PFSK-1 (cell line): ENCODE results near the gene FNTB.

Experiments
- FOXP2 ChIP-seq: optimal IDR thresholded peaks from 2 replicates; pipeline ENCODE3; 2011; ENCODE audit warnings: borderline replicate concordance, control low read depth, inconsistent platforms; ENCODE audit not compliant: insufficient read depth; ENCODE audit errors: extremely low read length, extremely low read depth
- POLR2AphosphoS5 ChIP-seq: IDR thresholded peaks from 2 replicates; pipeline ENCODE4 v1.6.1; 2012; ENCODE audit warnings: low read depth, mild to moderate bottlenecking, control low read depth, low read length, moderate library complexity
- SIN3A ChIP-seq: IDR thresholded peaks from 2 replicates; pipeline ENCODE4 v1.6.1; 2012; ENCODE audit warnings: mild to moderate bottlenecking, low read length, moderate library complexity, borderline replicate concordance; ENCODE audit not compliant: insufficient read depth
- TAF1 ChIP-seq: IDR thresholded peaks from 2 replicates; pipeline ENCODE4 v1.6.1; 2012; ENCODE audit warnings: low read length, control low read depth, borderline replicate concordance; ENCODE audit not compliant: insufficient read depth
- TF ChIP-seq, protein P1 (sequence below), 2 experiments: IDR thresholded peaks; 2 replicates each; pipeline versions ENCODE4 v1.6.1 to v1.8.0; 2011 to 2012; ENCODE audit warnings: low read depth in 2 of 2, low read length in 2 of 2, control low read depth in 1 of 2, inconsistent platforms in 1 of 2, mild to moderate bottlenecking in 1 of 2, moderate library complexity in 1 of 2; ENCODE audit not compliant: insufficient read depth in 1 of 2

FNTB gene

DNA sequence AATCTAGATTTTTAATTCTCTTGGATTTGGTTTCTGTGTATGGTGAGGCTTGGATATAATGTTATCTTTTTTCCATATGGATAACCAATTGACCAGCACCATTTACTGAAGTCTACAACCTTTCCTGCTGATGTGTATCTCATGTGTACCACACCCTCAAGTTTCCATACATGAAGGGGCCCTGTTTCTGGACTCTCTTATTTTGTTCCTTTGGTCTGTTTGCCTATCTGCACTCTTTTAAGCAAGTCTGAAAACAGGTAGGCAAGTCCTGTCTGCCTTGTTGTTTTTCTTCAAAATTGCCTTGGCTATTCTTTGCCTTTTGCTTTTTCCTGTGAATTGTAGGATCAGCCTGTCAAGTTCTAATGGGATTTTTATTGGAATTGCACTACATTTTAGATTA, 71.0 kb downstream of the FNTB start:
- no peak for TF ChIP-seq SIN3A
- TF ChIP-seq TAF1: no peak
- no peak for TF ChIP-seq FOXP2
- no peak for TF ChIP-seq POLR2AphosphoS5
- TF ChIP-seq, protein P1, sequence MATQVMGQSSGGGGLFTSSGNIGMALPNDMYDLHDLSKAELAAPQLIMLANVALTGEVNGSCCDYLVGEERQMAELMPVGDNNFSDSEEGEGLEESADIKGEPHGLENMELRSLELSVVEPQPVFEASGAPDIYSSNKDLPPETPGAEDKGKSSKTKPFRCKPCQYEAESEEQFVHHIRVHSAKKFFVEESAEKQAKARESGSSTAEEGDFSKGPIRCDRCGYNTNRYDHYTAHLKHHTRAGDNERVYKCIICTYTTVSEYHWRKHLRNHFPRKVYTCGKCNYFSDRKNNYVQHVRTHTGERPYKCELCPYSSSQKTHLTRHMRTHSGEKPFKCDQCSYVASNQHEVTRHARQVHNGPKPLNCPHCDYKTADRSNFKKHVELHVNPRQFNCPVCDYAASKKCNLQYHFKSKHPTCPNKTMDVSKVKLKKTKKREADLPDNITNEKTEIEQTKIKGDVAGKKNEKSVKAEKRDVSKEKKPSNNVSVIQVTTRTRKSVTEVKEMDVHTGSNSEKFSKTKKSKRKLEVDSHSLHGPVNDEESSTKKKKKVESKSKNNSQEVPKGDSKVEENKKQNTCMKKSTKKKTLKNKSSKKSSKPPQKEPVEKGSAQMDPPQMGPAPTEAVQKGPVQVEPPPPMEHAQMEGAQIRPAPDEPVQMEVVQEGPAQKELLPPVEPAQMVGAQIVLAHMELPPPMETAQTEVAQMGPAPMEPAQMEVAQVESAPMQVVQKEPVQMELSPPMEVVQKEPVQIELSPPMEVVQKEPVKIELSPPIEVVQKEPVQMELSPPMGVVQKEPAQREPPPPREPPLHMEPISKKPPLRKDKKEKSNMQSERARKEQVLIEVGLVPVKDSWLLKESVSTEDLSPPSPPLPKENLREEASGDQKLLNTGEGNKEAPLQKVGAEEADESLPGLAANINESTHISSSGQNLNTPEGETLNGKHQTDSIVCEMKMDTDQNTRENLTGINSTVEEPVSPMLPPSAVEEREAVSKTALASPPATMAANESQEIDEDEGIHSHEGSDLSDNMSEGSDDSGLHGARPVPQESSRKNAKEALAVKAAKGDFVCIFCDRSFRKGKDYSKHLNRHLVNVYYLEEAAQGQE (IDR thresholded peaks at IDR 0.05; ENCODE audit: insufficient read depth in 1 of 2, low read depth in 2 of 2, low read length in 2 of 2): no peak

DNA sequence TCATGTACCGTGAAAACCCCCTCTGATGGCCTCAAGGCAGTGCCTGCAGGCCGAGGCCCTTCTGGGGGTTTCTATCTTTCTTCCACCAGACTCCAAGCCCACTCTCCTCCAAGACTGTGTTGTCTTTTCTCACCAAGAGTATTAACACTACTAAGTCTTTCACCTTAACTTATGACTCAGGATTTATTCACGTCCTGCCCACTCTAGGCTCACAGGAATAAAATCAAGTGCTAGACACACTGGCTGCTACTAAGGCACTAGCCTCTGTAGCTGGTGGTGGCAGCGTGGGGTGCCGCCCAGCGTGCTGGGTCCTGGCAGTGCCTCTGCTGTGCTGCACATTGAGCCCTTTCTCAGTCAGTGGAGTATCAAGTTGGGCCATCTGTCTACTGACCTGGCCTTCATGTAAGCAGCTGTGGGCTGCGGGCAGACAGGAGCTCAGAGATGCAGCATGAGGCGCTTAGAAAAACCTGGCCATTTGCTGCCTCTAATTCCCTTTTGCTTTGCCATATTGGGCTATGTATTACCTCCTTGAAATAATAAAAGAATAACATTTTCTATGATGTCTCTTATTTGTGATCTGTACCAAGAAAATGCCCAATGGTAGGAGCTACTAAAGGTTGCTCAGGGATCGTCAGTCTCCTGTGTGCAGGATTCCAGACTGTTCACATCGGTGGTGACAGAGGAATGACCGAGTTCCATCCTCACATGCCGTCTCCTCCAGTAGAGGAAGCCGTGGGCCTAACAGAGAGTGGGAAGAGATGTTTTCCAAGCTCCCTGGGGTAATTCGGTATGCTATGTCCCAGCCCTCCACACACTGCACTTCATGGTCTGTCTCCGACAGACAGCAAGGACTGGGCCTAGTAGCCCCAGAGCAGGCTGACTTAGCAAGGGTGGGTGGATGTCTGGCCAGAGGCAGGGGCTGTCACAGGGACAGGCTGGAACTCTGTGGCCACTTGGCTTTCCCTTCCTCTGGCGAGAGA, 75.7 kb downstream of the FNTB start:
- TF ChIP-seq SIN3A (no peak), TAF1 (no peak), FOXP2 (no peak), POLR2AphosphoS5 (no peak)
- TF ChIP-seq, protein P1 (IDR thresholded peaks at IDR 0.05; ENCODE audit: insufficient read depth in 1 of 2, low read depth in 2 of 2, low read length in 2 of 2): no peak

DNA sequence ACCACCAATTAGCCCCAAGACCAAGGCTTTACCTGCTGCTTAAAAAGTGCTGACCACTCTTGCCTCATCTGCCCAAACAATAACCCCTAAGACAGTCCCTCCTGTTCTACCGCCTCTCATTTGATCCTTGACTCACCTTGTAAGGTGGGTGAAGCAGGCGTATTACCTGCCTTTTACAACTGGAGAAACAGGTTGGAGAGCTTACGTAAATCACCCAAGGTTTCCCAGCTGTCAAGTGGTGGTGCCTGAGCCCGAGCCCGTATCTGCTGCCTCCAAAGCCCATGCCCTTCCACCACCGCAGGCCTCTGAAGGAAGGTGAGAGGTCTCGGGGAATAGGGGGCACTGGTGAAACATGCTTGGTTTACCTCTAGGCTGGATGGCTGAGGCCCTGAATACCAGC, 79.0 kb downstream of the FNTB start:
- TF ChIP-seq POLR2AphosphoS5 (no peak), FOXP2 (no peak), SIN3A (no peak), TAF1 (no peak)
- TF ChIP-seq, protein P1 (IDR thresholded peaks at IDR 0.05; ENCODE audit: insufficient read depth in 1 of 2, low read depth in 2 of 2, low read length in 2 of 2): no peak

DNA sequence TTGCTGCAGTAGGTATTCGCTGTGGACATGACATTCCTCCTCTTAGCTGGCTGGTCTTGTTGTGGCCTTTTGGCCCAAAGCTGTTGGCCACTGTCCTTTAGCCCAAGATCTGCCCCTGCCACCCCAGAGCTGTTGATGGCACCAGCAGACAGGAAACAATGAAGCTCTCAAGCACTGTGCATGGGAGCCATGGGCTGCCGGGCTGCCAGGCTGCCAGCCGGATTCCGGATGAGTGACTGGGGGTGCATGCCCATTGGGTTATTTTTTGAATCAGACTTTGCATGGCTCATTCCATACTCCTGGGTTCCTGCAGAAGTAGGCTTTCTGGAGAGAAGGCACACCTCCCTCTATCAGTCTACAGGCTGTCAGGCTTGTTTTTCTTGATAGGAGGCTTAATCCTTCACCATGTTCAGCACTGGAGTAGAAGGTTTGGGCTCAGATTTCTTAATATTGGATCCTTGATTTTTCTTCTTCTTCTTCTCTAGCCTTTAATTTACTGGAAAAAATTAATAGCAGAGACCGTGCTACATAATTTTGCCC, 83.2 kb downstream of the FNTB start:
- no peak for TF ChIP-seq FOXP2
- TF ChIP-seq TAF1: no peak
- TF ChIP-seq, protein P1 (IDR thresholded peaks at IDR 0.05; ENCODE audit: insufficient read depth in 1 of 2, low read depth in 2 of 2, low read length in 2 of 2): no peak
- no peak for TF ChIP-seq SIN3A
- no peak for TF ChIP-seq POLR2AphosphoS5
